ENCODE measurements around the gene SLC26A9.

DNA sequence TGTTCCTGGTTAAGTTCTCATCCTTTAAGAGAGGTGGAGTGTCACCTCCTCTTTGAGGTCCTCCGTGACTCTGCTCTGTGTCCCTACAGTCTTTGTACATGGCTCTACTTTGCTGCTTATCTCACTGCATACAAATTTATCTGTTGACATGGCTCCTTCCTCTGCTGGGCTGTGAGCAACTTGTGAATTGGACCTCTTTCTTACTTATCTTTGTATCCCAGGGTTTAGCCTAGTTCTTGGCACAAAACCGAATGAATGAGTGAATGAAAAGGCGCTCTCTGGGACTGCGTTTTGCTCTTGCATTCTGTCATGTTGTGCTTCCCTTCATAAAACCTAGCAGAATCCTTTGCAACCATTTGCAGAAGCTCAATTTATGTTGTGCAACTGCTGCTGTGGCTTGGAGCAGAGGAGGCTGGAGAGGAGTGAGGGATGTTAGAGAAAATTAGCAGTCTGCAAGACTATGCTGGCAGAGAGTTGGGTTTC, 12.4 kb downstream of the SLC26A9 start:
- no peak for TF ChIP-seq POLR2AphosphoS5 (IDR thresholded peaks at IDR 0.05; ENCODE audit: low read depth, low read length)
- TF ChIP-seq TAF1 (IDR thresholded peaks at IDR 0.05; ENCODE audit: borderline replicate concordance, low read depth, low read length) = no peak
